Endodermal cell (in vitro differentiated cells): ENCODE measurements around the gene FKBP1A. TPM values are rescaled to one million over a fixed set of nuclear protein-coding genes. Genes with fewer than 3 reads are reported as not detected.

ENCODE experiments used
- DNase-seq: peaks from one replicate; pipeline ENCODE4 v3.0.0-alpha.2; 2017
- H3K27ac ChIP-seq: 2 replicates; pipeline ENCODE4 v1.5.1; 2013; ENCODE audit warnings: mild to moderate bottlenecking, low read depth, low read length, moderate library complexity
- H3K27me3 ChIP-seq: 2 replicates; pipeline ENCODE4 v1.6.1; 2013; ENCODE audit warnings: mild to moderate bottlenecking, low read length, moderate library complexity; ENCODE audit not compliant: insufficient read depth, control insufficient read depth, poor library complexity, severe bottlenecking
- H3K36me3 ChIP-seq: 2 replicates; pipeline ENCODE4 v1.7.0; 2013; ENCODE audit warnings: mild to moderate bottlenecking, low read length, moderate library complexity; ENCODE audit not compliant: control insufficient read depth, insufficient read depth
- H3K4me1 ChIP-seq: one replicate; pipeline ENCODE4 v1.7.0; 2013; ENCODE audit warnings: low read length; ENCODE audit not compliant: control insufficient read depth, insufficient read depth
- H3K4me3 ChIP-seq: 2 replicates; pipeline ENCODE4 v1.5.1; 2013; ENCODE audit warnings: mild to moderate bottlenecking, low read length, moderate library complexity
- H3K9ac ChIP-seq: 2 replicates; pipeline ENCODE4 v1.6.1; 2013; ENCODE audit warnings: mild to moderate bottlenecking, low read length, moderate library complexity; ENCODE audit not compliant: poor library complexity, severe bottlenecking; ENCODE audit errors: extremely low read depth
- H3K9me3 ChIP-seq: 2 replicates; pipeline ENCODE4 v1.6.1; 2013; ENCODE audit warnings: mild to moderate bottlenecking, low read length, moderate library complexity; ENCODE audit not compliant: control insufficient read depth
- H3K27ac Mint-ChIP-seq: 2 replicates; pipeline ENCODE4 v1.8.0; 2020; ENCODE audit warnings: mixed read lengths
- H3K27me3 Mint-ChIP-seq: 2 replicates; pipeline ENCODE4 v1.8.0; 2021; ENCODE audit warnings: mild to moderate bottlenecking, mixed read lengths; ENCODE audit not compliant: insufficient read depth
- H3K36me3 Mint-ChIP-seq: 2 replicates; pipeline ENCODE4 v1.8.0; 2020; ENCODE audit warnings: low read depth, mixed read lengths
- H3K4me1 Mint-ChIP-seq: 2 replicates; pipeline ENCODE4 v1.8.0; 2020; ENCODE audit warnings: mixed read lengths
- H3K4me3 Mint-ChIP-seq: 2 replicates; pipeline ENCODE4 v1.8.0; 2020; ENCODE audit warnings: mild to moderate bottlenecking, moderate library complexity, mixed read lengths
- H3K9me3 Mint-ChIP-seq: 2 replicates; pipeline ENCODE4 v1.8.0; 2020; ENCODE audit warnings: mild to moderate bottlenecking, mixed read lengths
- WGBS, 2 experiments: methylation state at CpG; one replicate each; pipeline versions ENCODE4 v1.1.5 to v1.1.7; 2013; ENCODE audit warnings: missing lambda C conversion rate in 2 of 2, mixed read lengths in 1 of 2; ENCODE audit not compliant: insufficient coverage in 1 of 2, insufficient read length in 1 of 2; 5-methylcytosine and 5-hydroxymethylcytosine counted together
- total RNA-seq, 2 donors: library from RNA; stranded (reverse); fragmentation: NEBNext Ultra II Directional in 1 of 2; extraction: Animal tissue kit (Norgen Biotek cat#: 25700) in 1 of 2; gene quantifications; 2 replicates in 1 of 2; 3 replicates in 1 of 2; pipeline ENCODE4 v1.2.1, GENCODE V29; 2021
- TF ChIP-seq, protein P1 (sequence below): fragments of 200-600 bp; sonication (generic); conservative IDR thresholded peaks from 2 replicates; pipeline ENCODE4 v1.5.0; 2021; ENCODE audit warnings: antibody characterized with exemption, mild to moderate bottlenecking

Gene FKBP1A
- total RNA-seq, 2 donors from 2014 or later, result 181 to 185 TPM

DNA sequence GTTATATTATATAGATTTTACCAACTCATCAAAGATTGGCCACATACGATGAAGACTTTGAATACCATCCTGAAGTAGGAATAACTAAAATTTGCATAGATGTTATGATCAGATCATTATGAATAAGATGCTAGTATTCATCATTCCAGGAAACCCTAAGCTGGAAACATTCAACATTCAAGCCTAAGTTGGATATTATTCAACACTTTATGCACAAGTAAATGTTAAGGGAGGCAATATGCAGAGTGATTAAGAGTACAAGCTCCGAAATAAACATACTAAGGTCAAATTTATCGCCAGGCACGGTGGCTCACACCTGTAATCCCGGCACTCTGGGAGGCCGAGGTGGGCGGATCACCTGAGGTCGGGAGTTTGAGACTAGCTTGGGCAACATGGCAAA is 43.4 kb upstream of the FKBP1A start:
- H3K4me1 Mint-ChIP-seq, result peaks cover 4% of the 10 kb centered on the region
- H3K27ac Mint-ChIP-seq, result no peak overlapping the region
- DNase-seq, result no peak
- Histone ChIP-seq H3K9ac (no peak overlapping the region), H3K27me3 (no peaks in the 10 kb centered on the region), H3K4me3 (no peak overlapping the region), H3K9me3 (peaks cover 3% of the 10 kb centered on the region), H3K36me3 (peaks cover 3% of the 10 kb centered on the region), H3K27ac (no peak overlapping the region), H3K4me1 (no peaks in the 10 kb centered on the region)
- H3K36me3 Mint-ChIP-seq, result peaks cover 7% of the 10 kb centered on the region
- peaks cover 21% of the 10 kb centered on the region for H3K9me3 Mint-ChIP-seq
- H3K4me3 Mint-ChIP-seq, result no peak overlapping the region
- TF ChIP-seq, protein P1, sequence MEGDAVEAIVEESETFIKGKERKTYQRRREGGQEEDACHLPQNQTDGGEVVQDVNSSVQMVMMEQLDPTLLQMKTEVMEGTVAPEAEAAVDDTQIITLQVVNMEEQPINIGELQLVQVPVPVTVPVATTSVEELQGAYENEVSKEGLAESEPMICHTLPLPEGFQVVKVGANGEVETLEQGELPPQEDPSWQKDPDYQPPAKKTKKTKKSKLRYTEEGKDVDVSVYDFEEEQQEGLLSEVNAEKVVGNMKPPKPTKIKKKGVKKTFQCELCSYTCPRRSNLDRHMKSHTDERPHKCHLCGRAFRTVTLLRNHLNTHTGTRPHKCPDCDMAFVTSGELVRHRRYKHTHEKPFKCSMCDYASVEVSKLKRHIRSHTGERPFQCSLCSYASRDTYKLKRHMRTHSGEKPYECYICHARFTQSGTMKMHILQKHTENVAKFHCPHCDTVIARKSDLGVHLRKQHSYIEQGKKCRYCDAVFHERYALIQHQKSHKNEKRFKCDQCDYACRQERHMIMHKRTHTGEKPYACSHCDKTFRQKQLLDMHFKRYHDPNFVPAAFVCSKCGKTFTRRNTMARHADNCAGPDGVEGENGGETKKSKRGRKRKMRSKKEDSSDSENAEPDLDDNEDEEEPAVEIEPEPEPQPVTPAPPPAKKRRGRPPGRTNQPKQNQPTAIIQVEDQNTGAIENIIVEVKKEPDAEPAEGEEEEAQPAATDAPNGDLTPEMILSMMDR, result no peak
- H3K27me3 Mint-ChIP-seq, result no peaks in the 10 kb centered on the region
- WGBS, 2 experiments, result 82 to 90% methylated on average over 6 to 7 of the region's 8 CpGs

DNA sequence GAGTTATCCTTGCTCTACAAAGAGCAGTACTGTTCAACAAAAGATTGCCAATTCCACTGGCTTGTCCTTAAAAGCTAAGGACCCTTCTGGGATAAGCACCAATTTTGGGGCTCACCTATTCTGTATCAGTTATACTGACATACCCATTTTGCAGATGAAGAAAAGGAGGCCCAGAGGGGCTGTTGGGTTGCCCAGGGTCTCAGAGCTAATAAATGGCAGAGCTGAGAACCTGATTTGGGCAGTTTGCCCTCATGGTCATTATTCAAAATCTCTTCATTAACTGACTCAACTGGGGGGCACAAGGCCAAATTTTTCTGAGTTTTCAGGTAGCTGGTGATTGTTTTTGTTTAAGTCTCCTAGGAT is 42.5 kb upstream of the FKBP1A start:
- Mint-ChIP-seq H3K36me3 (peaks cover 7% of the 10 kb centered on the region), H3K4me1 (peaks cover 7% of the 10 kb centered on the region), H3K9me3 (peaks cover 21% of the 10 kb centered on the region), H3K27me3 (no peaks in the 10 kb centered on the region), H3K27ac (no peak overlapping the region), H3K4me3 (no peak overlapping the region)
- no peak overlapping the region for H3K4me3 ChIP-seq
- H3K9ac ChIP-seq, result no peak overlapping the region
- peaks cover 3% of the 10 kb centered on the region for H3K9me3 ChIP-seq
- TF ChIP-seq, protein P1, result no peak
- no peak for DNase-seq
- H3K27me3 ChIP-seq, result no peaks in the 10 kb centered on the region
- no peaks in the 10 kb centered on the region for H3K4me1 ChIP-seq
- H3K27ac ChIP-seq, result no peak overlapping the region
- H3K36me3 ChIP-seq, result no peaks in the 10 kb centered on the region

DNA sequence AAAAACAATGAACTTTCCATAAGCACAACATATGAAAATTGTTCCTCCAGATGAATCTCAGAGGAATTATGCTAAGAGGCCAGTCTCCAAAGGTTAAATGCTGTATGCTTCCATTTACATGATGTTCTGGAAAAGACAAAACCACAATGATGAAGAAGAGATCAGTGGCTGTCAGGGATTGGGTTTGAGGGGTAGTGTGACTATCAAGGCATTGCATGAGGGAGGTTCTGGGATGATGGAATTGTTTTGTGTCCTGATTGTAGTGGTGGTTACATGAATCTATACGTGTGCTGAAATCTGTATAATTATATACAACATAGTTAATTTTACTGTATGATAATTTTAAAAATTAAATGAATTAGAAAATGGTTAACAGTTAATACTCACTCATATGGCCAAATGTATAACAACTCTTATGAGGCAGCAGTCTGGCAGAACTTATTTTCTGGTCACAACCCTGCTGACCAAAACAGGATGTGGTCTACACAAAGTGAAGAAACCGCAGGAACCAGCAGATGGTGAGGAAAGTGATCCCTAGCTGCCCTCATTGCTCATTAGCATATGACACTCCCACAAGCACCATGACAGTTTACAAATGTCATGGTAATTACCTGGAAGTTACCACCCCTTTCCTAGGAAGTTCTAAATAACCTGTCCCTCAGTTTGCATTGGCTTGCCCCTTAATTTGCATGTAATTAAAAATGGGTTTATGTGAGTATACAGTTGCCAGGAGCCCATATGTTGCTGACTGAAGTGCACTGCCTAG is 41.9 kb upstream of the FKBP1A start:
- Mint-ChIP-seq H3K36me3 (peaks cover 7% of the 10 kb centered on the region), H3K9me3 (peaks cover 21% of the 10 kb centered on the region), H3K27me3 (no peaks in the 10 kb centered on the region), H3K4me3 (no peak overlapping the region), H3K27ac (no peak overlapping the region), H3K4me1 (peaks cover 7% of the 10 kb centered on the region)
- Histone ChIP-seq H3K9ac (no peak overlapping the region), H3K4me1 (no peaks in the 10 kb centered on the region), H3K36me3 (no peaks in the 10 kb centered on the region), H3K9me3 (peaks cover 3% of the 10 kb centered on the region), H3K27me3 (no peaks in the 10 kb centered on the region), H3K4me3 (no peak overlapping the region), H3K27ac (no peak overlapping the region)
- DNase-seq, result no peak
- TF ChIP-seq, protein P1, result no peak
- 90 to 100% methylated on average over 1 of the region's 2 CpGs for WGBS, 2 experiments
